Karpas-422 (cell line): ENCODE measurements around the gene BAZ2B. TPM values are rescaled to one million over a fixed set of nuclear protein-coding genes. Genes with fewer than 3 reads are reported as not detected.

Experiments used
- small RNA-seq: library from RNA; depleted of rRNA; stranded (forward); fragments of <200 nt; gene quantifications from one replicate; pipeline ENCODE3, GENCODE V24; 2014
- total RNA-seq: library from RNA; depleted of rRNA; stranded (reverse); fragments of >200 nt; shearing (Covaris generic); gene quantifications from 2 replicates; pipeline ENCODE4 v1.2.3, GENCODE V29; 2014; ENCODE audit warnings: low replicate concordance; rRNA removed

Gene BAZ2B
- total RNA-seq, 1 experiment from 2014 or later: 2.2 TPM

Small RNA genes lying within 50 kb of the gene (small RNA-seq; reads per million reads assigned to genes)
- not detected for gene RF00019

Other genes with a start within 250 kb of the BAZ2B start
- 44.3 and 78.0 TPM in 2 replicates for gene MARCHF7, start 96.0 kb upstream of the BAZ2B start, total RNA-seq
- gene CD302, start 181.7 kb upstream of the BAZ2B start, total RNA-seq: not detected in 2 replicates